ENCODE data around the gene GP1BB.

The GP1BB gene

GRCh38 chr22:19727310-19728150, 4.2 kb downstream of the GP1BB start:
- no peak for DNase-seq (ENCODE audit: low spot score)

- DNase-seq (ENCODE audit: low spot score): no peak
Observed at GRCh38 chr22:19728271-19728670, 4.9 kb downstream of the GP1BB start.

- no peak for DNase-seq (ENCODE audit: low spot score)
Observed at GRCh38 chr22:19728836-19729235, 5.5 kb downstream of the GP1BB start.

- no peak for DNase-seq (ENCODE audit: low spot score)
Observed at GRCh38 chr22:19729507-19729906, 6.2 kb downstream of the GP1BB start.

- no peak for DNase-seq (ENCODE audit: low spot score)
Observed at GRCh38 chr22:19730198-19730597, 6.9 kb downstream of the GP1BB start.

GRCh38 chr22:19730655-19731360, 7.5 kb downstream of the GP1BB start:
- peak; percentile 94 for DNase-seq (ENCODE audit: low spot score)

GRCh38 chr22:19731361-19732135, 8.2 kb downstream of the GP1BB start:
- no peak for DNase-seq (ENCODE audit: low spot score)

GRCh38 chr22:19732403-19733113, 9.2 kb downstream of the GP1BB start:
- DNase-seq (ENCODE audit: low spot score): no peak

- DNase-seq (ENCODE audit: low spot score): no peak
Observed at GRCh38 chr22:19733755-19734154, 10.4 kb downstream of the GP1BB start.

- no peak for DNase-seq (ENCODE audit: low spot score)
Observed at GRCh38 chr22:19734163-19734562, 10.8 kb downstream of the GP1BB start.

- no peak for DNase-seq (ENCODE audit: low spot score)
Observed at GRCh38 chr22:19734837-19735382, 11.6 kb downstream of the GP1BB start.

GRCh38 chr22:19735665-19736510, 12.5 kb downstream of the GP1BB start:
- no peak for DNase-seq (ENCODE audit: low spot score)

- DNase-seq (ENCODE audit: low spot score): no peak
Observed at GRCh38 chr22:19737846-19738663, 14.7 kb downstream of the GP1BB start.

- DNase-seq (ENCODE audit: low spot score): no peak
Observed at GRCh38 chr22:19738664-19739447, 15.5 kb downstream of the GP1BB start.

- no peak for DNase-seq (ENCODE audit: low spot score)
Observed at GRCh38 chr22:19739448-19739895, 16.1 kb downstream of the GP1BB start.

GRCh38 chr22:19739911-19740449, 16.6 kb downstream of the GP1BB start:
- no peak for DNase-seq (ENCODE audit: low spot score)

- DNase-seq (ENCODE audit: low spot score): no peak
Observed at GRCh38 chr22:19740586-19740985, 17.2 kb downstream of the GP1BB start.

- no peak for DNase-seq (ENCODE audit: low spot score)
Observed at GRCh38 chr22:19741053-19741452, 17.7 kb downstream of the GP1BB start.

All from left forelimb (tissue), 1 donor.